Activated CD4-positive, alpha-beta T cell treated with anti-CD3 and anti-CD28 coated beads, Interleukin-2, Interleukin-4, amounts not matched to agents 100 ng/mL and 50 ng/mL, durations not matched to agents 16 hours and 8 hours (primary cell): ENCODE data around the gene CSF1.
"Not testable (repeated sequence)": the region's sequence is repeated elsewhere in the genome, so short reads cannot be mapped to it uniquely, and the experiment has no call there.

Experiments used
- DNase-seq: peaks from one replicate; pipeline ENCODE4 v3.0.0-alpha.2; 2020; ENCODE audit warnings: low spot score

Gene CSF1

GRCh38 chr1:109910123-109910962 lies at the start of gene CSF1:
Gene CSF1, plus strand, starts transcription at chr1:109910849. Its CDS starts 175 bp downstream, at chr1:109911024.
- peak; percentile 58 for DNase-seq

- not testable (repeated sequence) for DNase-seq
Observed at GRCh38 chr1:109861616-109862015, 49.0 kb upstream of the CSF1 start.

GRCh38 chr1:109863667-109864046 lies 47.0 kb upstream of the CSF1 start:
- no peak for DNase-seq

- DNase-seq = no peak
Observed at GRCh38 chr1:109864047-109864822, 46.4 kb upstream of the CSF1 start.

- no peak for DNase-seq
Observed at GRCh38 chr1:109864930-109865612, 45.6 kb upstream of the CSF1 start.

- DNase-seq = no peak
Observed at GRCh38 chr1:109866071-109866470, 44.6 kb upstream of the CSF1 start.

- DNase-seq = no peak
Observed at GRCh38 chr1:109873278-109874175, 37.1 kb upstream of the CSF1 start.

- no peak for DNase-seq
Observed at GRCh38 chr1:109874445-109874844, 36.2 kb upstream of the CSF1 start.

- DNase-seq = no peak
Observed at GRCh38 chr1:109875874-109876273, 34.8 kb upstream of the CSF1 start.

- DNase-seq = no peak
Observed at GRCh38 chr1:109876617-109877316, 33.9 kb upstream of the CSF1 start.

GRCh38 chr1:109877317-109877771 lies 33.3 kb upstream of the CSF1 start:
- no peak for DNase-seq

GRCh38 chr1:109877776-109878175 lies 32.9 kb upstream of the CSF1 start:
- DNase-seq = no peak

GRCh38 chr1:109878531-109879104 lies 32.0 kb upstream of the CSF1 start:
- no peak for DNase-seq

- DNase-seq = not testable (repeated sequence)
Observed at GRCh38 chr1:109879371-109879770, 31.3 kb upstream of the CSF1 start.

GRCh38 chr1:109879881-109880525 lies 30.6 kb upstream of the CSF1 start:
- DNase-seq = no peak

GRCh38 chr1:109880971-109881894 lies 29.4 kb upstream of the CSF1 start:
- DNase-seq = no peak

GRCh38 chr1:109881906-109882287 lies 28.8 kb upstream of the CSF1 start:
- DNase-seq = no peak

- DNase-seq = no peak
Observed at GRCh38 chr1:109882288-109883245, 28.1 kb upstream of the CSF1 start.
